Neural cell (in vitro differentiated cells): Measurements from ENCODE around the gene HTRA2.

Experiments
- EP300 ChIP-seq: fragments of 450-650 bp; conservative IDR thresholded peaks from 2 replicates; pipeline ENCODE4 v1.6.1; 2014; ENCODE audit warnings: antibody characterized with exemption, mild to moderate bottlenecking, moderate library complexity; ENCODE audit not compliant: poor library complexity, severe bottlenecking
- EZH2 ChIP-seq: fragments of 200-600, 300-800 bp; shearing (Covaris generic), sonication (generic); IDR thresholded peaks from 2 replicates; pipeline ENCODE4 v1.6.1; 2014; ENCODE audit warnings: antibody characterized with exemption, low read length, borderline replicate concordance, mild to moderate bottlenecking; ENCODE audit not compliant: insufficient read depth, poor library complexity, severe bottlenecking
- MXI1 ChIP-seq: fragments of 450-650 bp; conservative IDR thresholded peaks from 2 replicates; pipeline ENCODE4 v1.6.1; 2014; ENCODE audit warnings: antibody characterized with exemption, mild to moderate bottlenecking; ENCODE audit not compliant: poor library complexity, severe bottlenecking
- POLR2AphosphoS5 ChIP-seq: IDR thresholded peaks from 2 replicates; pipeline ENCODE4 v1.6.1; 2012
- RAD21 ChIP-seq: fragments of 450-650 bp; conservative IDR thresholded peaks from 2 replicates; pipeline ENCODE4 v1.6.1; 2014; ENCODE audit warnings: antibody characterized with exemption, mild to moderate bottlenecking, moderate library complexity
- SMC3 ChIP-seq: fragments of 450-650 bp; conservative IDR thresholded peaks from 2 replicates; pipeline ENCODE4 v1.6.1; 2014; ENCODE audit warnings: antibody characterized with exemption, mild to moderate bottlenecking, moderate library complexity; ENCODE audit not compliant: poor library complexity
- TAF1 ChIP-seq: IDR thresholded peaks from 2 replicates; pipeline ENCODE4 v1.6.1; 2012; ENCODE audit warnings: low read depth
- TF ChIP-seq, protein P1 (sequence below): fragments of 450-650 bp; IDR thresholded peaks from 2 replicates; pipeline ENCODE4 v1.5.1; 2014; ENCODE audit warnings: antibody characterized with exemption, mild to moderate bottlenecking, moderate library complexity; ENCODE audit not compliant: poor library complexity, severe bottlenecking
- TF ChIP-seq, protein P2 (sequence below): IDR thresholded peaks from 2 replicates; pipeline ENCODE4 v1.6.1; 2012; ENCODE audit warnings: borderline replicate concordance

DNA sequence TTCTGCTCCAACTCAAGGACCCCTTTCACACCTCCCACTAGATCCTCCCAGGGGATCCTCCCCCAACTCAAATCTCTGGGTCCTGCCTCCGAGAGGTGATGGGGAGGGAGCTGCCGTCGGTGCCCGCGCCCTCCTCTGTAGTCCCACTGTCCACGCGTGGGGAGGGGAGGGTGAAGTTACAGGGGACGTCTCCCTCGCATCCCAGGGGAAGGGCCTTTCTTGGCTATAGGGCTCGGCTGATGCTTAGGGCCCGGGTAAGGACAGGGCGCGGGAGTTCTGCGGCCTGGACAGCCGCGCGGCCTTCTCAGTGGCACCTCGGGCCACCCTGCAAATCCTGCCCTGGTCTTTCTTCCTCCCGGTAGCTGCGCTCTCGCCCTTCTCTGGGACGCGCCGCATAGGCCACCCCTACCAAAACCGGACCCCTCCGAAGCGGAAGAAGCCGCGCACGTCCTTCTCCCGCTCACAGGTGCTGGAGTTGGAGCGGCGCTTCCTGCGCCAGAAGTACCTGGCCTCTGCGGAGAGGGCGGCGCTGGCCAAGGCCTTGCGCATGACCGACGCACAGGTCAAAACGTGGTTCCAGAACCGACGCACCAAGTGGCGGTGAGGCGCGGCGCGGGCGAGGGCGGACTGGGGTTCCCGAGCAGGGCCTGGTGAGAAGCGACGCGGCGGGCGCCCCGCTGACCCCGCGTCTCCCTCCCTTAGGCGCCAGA is 14.3 kb upstream of the HTRA2 start:
- TF ChIP-seq EZH2: peak; percentile 96
- TF ChIP-seq RAD21: no peak
- TF ChIP-seq, protein P1, sequence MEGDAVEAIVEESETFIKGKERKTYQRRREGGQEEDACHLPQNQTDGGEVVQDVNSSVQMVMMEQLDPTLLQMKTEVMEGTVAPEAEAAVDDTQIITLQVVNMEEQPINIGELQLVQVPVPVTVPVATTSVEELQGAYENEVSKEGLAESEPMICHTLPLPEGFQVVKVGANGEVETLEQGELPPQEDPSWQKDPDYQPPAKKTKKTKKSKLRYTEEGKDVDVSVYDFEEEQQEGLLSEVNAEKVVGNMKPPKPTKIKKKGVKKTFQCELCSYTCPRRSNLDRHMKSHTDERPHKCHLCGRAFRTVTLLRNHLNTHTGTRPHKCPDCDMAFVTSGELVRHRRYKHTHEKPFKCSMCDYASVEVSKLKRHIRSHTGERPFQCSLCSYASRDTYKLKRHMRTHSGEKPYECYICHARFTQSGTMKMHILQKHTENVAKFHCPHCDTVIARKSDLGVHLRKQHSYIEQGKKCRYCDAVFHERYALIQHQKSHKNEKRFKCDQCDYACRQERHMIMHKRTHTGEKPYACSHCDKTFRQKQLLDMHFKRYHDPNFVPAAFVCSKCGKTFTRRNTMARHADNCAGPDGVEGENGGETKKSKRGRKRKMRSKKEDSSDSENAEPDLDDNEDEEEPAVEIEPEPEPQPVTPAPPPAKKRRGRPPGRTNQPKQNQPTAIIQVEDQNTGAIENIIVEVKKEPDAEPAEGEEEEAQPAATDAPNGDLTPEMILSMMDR: no peak
- TF ChIP-seq, protein P2, sequence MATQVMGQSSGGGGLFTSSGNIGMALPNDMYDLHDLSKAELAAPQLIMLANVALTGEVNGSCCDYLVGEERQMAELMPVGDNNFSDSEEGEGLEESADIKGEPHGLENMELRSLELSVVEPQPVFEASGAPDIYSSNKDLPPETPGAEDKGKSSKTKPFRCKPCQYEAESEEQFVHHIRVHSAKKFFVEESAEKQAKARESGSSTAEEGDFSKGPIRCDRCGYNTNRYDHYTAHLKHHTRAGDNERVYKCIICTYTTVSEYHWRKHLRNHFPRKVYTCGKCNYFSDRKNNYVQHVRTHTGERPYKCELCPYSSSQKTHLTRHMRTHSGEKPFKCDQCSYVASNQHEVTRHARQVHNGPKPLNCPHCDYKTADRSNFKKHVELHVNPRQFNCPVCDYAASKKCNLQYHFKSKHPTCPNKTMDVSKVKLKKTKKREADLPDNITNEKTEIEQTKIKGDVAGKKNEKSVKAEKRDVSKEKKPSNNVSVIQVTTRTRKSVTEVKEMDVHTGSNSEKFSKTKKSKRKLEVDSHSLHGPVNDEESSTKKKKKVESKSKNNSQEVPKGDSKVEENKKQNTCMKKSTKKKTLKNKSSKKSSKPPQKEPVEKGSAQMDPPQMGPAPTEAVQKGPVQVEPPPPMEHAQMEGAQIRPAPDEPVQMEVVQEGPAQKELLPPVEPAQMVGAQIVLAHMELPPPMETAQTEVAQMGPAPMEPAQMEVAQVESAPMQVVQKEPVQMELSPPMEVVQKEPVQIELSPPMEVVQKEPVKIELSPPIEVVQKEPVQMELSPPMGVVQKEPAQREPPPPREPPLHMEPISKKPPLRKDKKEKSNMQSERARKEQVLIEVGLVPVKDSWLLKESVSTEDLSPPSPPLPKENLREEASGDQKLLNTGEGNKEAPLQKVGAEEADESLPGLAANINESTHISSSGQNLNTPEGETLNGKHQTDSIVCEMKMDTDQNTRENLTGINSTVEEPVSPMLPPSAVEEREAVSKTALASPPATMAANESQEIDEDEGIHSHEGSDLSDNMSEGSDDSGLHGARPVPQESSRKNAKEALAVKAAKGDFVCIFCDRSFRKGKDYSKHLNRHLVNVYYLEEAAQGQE: no peak
- no peak for TF ChIP-seq EP300
- no peak for TF ChIP-seq POLR2AphosphoS5
- TF ChIP-seq TAF1: no peak
- no peak for TF ChIP-seq SMC3
- no peak for TF ChIP-seq MXI1
